Measurements from ENCODE around the gene ANXA5. TPM values are rescaled to one million over a fixed set of nuclear protein-coding genes. Genes with fewer than 3 reads are reported as not detected.
"Not testable (repeated sequence)": the region's sequence is repeated elsewhere in the genome, so short reads cannot be mapped to it uniquely, and the experiment has no call there.

ANXA5 gene
- total RNA-seq, 1 donor from 2014 or later = 216 TPM

DNA sequence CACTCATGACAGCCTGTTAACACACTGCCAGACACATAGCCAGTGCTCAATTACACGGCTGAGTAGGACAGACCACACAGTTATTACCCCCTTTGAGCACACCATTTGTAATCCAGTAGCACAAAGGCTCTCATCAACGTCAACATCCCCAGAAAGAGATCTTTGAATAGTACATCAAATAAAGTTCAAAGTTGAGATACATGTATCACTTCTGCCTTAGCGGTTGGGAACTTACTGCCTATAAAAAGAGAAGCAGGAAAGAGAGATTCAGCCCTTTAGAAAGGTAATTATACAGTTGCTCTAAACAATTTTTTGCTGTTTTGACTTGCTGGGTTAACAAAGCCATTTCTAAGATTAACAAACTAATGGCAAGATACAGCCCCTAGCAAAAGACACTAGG is 16.2 kb downstream of the ANXA5 start:
- intact Hi-C loops (cut with micrococcal nuclease) = no loop called here

- intact Hi-C loops (cut with micrococcal nuclease) = no loop called here
Observed at GRCh38 chr4:121679951-121680350, 16.8 kb downstream of the ANXA5 start.

DNA sequence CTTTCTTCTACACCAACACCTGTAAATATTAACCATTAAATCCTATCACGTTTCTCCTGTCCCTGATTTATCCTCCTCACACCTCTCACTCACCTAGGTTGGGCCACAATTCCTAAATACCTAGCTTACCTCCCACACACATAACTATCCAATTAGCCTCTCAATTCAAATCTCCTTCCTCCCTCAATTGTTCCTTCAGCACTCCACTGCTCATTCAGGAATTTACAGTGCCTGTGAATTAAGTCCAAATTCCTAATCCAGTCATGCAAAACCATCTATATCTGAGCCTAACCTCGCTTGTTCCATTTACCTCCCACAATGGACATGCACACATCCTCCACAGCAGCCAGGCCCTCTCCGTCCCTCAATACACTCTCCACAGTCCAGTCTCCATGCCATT is 17.5 kb downstream of the ANXA5 start:
- intact Hi-C loops (cut with micrococcal nuclease) = no loop called here

DNA sequence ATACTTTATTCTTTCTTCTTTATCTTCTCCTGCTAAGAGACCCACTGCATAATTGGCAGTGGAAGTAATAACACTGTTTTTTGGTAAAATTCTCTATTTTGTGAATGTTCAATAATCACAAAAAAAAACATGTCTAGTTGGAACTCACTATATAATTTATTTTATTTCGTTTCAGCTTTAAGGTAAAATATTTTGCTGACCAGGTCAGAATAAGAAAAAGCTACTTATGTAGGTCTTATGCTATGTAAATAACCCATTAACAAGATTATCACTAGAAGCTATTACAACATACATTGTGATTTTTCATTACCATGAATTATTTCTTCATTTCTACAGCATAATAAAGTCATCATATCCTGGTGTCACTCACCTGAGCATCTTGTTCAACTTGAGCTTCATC is 19.3 kb downstream of the ANXA5 start:
- intact Hi-C loops (cut with micrococcal nuclease) = no loop called here

DNA sequence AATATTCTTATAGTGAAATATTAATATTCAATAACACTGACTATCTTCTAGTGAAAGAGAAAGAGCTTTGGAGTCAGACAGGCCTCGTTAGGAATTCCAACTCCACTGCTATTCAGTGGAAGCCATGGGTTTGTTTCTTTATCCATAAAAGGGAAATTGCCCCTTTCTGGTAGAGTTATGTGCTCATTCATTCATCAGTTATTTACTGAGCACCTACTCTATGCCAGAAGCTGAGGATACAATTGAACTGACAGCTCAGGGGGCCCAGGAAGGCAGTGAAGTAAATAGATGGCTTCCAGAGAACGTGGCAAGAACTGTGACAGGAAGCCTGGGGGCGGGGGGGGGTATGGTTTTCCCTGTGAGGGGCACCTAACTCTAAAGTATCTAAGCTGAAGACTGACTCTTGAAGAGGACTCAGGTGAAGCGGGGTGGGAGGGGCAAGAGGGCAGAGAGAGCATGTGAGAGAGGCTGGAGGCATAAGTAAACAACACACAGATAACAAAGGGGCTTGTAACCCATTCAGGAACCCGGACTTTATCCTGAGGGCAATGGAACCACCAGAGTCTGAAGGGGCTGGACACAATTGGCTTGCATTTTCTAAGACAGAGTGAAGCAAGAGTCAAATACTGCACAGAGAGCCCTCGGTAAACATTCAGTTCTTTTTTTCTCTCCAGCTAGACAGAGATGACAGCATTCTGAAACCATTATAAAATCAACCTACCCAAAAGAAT is 20.3 kb downstream of the ANXA5 start:
- intact Hi-C loops (cut with micrococcal nuclease) = no loop called here

DNA sequence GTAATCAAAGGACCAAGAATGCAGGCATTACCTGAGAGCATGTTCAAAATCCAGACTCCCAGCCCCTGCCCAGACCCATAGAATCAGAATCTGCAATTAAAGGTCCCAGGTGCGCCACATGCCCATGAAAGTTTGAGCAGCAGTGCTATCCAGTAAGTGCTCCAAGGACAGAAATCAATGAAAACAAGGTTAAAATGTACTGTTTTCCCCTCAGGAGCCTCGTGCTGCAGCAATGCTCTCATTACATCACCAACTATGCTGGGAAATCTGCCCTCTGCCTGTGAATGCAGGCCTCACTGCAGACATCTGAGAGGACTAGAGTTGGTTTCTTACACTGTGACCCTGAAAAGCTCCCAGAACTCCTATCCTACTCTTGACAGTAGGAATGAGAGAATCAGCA is 21.1 kb downstream of the ANXA5 start:
- intact Hi-C loops (cut with micrococcal nuclease) = no loop called here

GRCh38 chr4:121674696-121675095 is 22.1 kb downstream of the ANXA5 start:
- intact Hi-C loops (cut with micrococcal nuclease) = no loop called here

- intact Hi-C loops (cut with micrococcal nuclease) = no loop called here
Observed at GRCh38 chr4:121674191-121674590, 22.6 kb downstream of the ANXA5 start.

GRCh38 chr4:121669163-121669550 is 27.6 kb downstream of the ANXA5 start:
- intact Hi-C loops (cut with micrococcal nuclease) = no loop called here

DNA sequence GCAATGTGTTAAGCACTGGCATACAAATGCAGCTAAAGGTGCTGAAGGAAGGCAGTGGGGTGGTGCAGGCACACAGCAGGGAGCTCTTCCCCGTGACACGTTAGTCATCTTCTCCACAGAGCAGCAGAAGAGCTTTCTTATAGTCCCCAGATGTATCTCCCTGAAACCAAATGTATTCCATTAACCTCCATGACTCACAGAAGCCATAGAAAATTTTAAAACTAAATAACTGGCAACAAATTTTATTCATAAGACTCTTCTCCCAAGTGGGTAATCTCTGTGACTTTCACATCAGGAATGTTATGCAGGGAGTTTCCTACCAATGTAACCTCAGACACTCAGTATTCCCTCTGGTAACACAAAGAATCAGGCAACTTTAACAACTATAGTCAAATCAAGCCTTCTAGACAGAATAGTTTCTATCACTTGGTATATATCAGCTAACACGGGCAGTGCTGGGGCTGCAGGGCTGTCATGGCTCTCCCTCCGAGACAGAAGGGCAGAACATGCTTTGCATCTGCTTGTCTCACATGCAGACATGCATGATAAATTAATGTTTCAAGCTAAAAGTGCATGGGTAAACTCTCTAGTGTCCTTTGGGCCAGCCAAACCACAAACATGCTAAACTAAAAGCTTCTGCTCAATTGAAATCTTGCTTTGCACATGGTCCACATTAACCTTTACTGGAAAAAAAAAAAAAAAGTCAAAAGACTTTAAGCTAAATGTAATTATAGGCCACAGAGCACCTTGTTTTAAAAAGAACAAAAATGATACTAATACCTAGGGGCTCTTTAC is 28.2 kb downstream of the ANXA5 start:
- intact Hi-C loops (cut with micrococcal nuclease) = no loop called here

GRCh38 chr4:121666091-121666679 is 30.6 kb downstream of the ANXA5 start:
- intact Hi-C loops (cut with micrococcal nuclease) = no loop called here

- intact Hi-C loops (cut with micrococcal nuclease) = no loop called here
Observed at GRCh38 chr4:121665371-121665770, 31.4 kb downstream of the ANXA5 start.

DNA sequence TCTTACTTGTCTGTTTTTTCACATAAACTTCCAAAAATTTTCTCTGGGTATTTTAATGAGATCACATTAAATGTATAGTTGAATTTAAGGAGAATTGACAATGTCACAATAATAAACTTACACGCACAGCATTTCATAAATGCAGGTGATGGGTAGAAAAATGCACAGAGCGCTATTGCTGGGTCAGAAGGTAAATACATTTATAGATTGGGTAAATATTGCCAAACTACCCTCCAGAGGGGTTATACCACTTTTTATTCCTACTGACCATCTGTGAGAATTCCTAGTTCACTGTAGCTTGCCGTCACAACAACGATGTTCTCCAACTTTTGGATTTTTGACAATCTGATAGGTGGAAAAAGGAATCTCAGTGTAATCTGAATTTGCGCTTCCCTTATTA is 34.6 kb downstream of the ANXA5 start:
- intact Hi-C loops (cut with micrococcal nuclease) = no loop called here

DNA sequence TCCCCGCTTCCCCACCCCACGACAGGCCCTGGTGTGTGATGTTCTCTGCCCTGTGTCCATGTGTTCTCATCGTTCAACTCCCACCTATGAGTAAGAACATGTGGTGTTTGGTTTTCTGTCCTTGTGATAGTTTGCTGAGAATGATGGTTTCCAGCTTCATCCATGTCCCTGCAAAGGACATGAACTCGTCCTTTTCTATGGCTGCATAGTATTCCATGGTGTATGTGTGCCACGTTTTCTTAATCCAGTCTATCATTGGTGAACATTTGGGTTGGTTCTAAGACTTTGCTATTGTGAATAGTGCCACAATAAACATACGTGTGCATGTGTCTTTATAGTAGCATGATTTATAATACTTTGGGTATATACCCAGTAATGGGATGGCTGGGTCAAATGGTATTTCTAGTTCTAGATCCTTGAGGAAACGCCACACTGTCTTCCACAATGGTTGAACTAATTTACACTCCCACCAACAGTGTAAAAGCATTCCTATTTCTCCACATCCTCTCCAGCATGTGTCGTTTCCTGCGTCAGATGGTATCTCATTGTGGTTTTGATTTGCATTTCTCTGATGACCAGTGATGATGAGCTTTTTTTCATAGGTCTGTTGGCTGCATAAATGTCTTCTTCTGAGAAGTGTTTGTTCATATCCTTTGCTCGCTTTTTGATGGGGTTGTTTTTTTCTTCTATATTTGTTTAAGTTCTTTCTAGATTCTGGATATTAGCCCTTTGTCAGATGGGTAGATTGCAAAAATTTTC is 36.4 kb downstream of the ANXA5 start:
- intact Hi-C loops (cut with micrococcal nuclease) = not testable (repeated sequence)

DNA sequence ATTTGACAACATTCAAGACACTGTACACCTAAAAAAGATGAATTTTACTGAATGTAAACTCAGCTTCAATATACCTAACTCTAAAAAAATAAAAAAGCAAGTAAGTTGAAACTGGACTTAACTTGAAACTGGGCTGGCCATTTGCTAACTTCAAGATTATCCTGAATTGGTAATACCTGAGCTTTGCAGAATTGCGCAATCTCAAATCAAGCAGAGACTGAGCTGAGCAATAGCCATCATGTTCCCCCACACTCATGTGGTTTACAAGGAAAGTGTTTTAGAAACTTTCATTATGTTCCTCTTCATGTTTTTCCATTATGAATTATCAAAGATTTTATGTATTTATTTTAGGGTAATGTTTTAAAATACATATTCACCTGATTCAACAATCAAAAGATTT is 38.7 kb downstream of the ANXA5 start:
- intact Hi-C loops (cut with micrococcal nuclease) = loop anchor here (5.0 kb wide), 1 partner anchor 69 kb away; no protein-coding TSS in a partner anchor

DNA sequence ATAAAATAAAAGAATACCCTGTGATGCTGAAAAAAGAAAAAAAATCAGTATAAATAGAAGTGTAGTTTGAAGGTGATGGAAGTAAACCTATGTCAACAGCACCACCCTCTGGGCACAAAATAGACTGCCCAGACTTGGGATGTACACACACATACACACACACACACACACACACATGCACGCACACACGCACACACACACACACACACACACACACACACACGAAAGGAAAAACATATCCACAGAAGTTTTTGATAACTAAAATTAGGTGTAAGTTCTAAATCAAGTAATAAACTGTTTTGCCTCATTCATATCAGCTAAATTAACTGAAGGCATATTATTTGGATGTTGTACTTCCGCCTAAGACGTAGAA is 40.5 kb downstream of the ANXA5 start:
- intact Hi-C loops (cut with micrococcal nuclease) = loop anchor here (1.0 to 5.0 kb wide), 5 partner anchors 71 to 1500 kb away; no protein-coding TSS in a partner anchor

- intact Hi-C loops (cut with micrococcal nuclease) = loop anchor here (1.0 to 5.0 kb wide), 5 partner anchors 72 to 1499 kb away; no protein-coding TSS in a partner anchor
Observed at GRCh38 chr4:121655320-121656268, 41.2 kb downstream of the ANXA5 start.

- intact Hi-C loops (cut with micrococcal nuclease) = loop anchor here (5.0 kb wide), 1 partner anchor 73 kb away; no protein-coding TSS in a partner anchor
Observed at GRCh38 chr4:121654738-121655137, 42.0 kb downstream of the ANXA5 start.

DNA sequence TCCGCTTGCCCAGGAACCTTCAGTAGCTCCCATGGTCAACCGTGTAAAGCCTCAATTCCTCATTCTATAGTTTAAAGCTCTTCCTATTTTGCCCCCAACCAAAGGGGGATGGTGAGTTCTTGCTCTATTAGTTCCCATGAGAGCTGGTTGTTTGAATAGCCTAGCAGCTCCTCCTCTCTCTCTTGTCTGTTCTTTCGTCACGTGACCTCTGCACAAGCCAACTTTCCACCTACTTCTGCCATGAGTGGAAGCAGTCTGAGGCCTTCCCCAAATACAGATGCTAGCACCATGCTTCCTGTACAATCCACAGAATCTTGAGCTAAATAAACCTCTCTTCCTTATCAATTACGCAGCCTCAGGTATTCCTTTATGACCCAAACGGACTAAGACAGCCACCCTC is 42.8 kb downstream of the ANXA5 start:
- intact Hi-C loops (cut with micrococcal nuclease) = no loop called here

DNA sequence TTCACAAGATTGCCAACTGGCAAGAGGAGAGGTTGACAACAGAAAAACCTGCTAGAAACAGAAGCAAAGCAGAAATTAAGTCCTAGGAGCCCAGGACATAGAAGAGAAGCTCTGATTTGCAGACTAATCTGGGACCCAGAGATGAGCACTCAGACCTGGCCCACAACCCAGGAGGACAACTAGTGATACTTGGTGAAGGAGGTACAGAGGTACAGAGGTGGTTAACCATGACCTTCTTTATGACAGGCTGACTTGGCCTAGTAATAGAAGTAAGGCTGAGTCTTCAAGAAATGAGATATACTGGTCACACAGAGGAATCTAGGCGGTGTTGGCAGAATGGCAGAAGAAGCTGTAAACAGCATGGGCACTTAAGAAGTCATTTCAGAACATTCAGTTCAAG is 43.6 kb downstream of the ANXA5 start:
- intact Hi-C loops (cut with micrococcal nuclease) = no loop called here

Measured in T-helper 1 cell treated with Interleukin-12 subunit alpha and Interleukin-12 subunit beta and Interleukin-4 antibody, amounts not matched to agents 30 ng/mL and 1 ng/mL, for 36 hours (primary cell).